GM18907 (cell line): ENCODE results near the gene CCDC190.
"Not testable (repeated sequence)": the region's sequence is repeated elsewhere in the genome, so short reads cannot be mapped to it uniquely, and the experiment has no call there.

Source experiments
- ATAC-seq: cut with Tn5 transposase; IDR thresholded peaks from one replicate; pipeline ENCODE4 v1.9.1; 2021; ENCODE audit warnings: mild to moderate bottlenecking, moderate library complexity; ENCODE audit not compliant: unreplicated experiment

CCDC190 gene, protein sequence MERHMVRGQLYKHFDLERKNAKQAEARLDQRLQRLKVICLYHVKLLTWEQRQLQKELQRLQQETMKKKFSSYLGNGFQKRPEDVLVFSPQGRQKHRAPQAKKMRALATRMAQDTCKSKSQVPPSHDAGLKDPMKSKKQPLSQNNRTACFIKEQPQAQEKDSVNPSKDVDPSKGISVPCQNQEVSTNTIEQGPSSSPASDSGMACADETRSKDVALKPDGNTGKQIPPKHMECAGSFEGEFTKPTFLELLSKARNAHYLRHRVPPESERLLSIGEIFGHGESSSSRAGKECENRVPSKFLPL

GRCh38 chr1:162861101-162861500 is at the start of gene CCDC190:
Gene CCDC190 (minus strand): TSS chr1:162861175. CDS start chr1:162859646, 1,529 bp downstream.
- no peak for ATAC-seq

DNA sequence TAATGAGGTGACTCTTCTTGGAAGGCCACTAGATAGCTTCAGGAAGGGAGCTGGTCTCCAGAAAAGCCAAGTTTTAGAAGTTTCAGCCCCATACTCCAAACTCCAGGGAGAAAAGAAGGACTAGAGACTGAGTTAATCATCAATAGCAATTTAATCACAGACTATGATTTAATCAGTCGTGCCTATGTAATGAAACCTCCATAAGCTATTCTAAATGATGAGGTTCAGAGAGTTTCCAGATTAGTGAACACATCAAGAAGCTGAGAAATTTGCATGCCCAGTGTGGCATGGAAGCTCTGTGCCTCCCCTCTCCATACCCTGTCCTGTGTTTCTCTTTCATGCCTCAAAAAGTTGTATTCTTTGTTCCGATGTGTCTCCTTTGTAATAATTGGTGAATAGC is 49.2 kb upstream of the CCDC190 start:
- no peak for ATAC-seq

DNA sequence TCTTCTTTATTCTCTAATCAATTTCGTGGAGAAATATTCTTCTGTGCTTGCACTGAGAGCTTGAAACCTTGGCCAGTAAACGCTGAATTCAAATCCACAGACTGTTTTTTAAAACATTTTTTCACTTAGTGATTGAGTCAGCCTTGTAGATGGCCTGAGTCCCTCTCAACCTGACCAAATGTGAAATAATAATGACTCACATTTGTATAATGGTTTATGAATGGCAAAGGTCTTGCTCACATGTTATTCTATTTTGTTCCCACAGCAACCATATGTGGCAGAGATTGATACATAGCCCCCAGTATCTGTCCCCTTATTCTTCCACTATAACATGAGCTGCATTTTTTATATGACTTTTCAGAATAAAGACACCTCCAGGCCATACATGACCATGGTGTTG is 47.8 kb upstream of the CCDC190 start:
- no peak for ATAC-seq

GRCh38 chr1:162908236-162908635 is 47.3 kb upstream of the CCDC190 start:
- ATAC-seq: no peak

- ATAC-seq: no peak
Measured at GRCh38 chr1:162906485-162906884, 45.5 kb upstream of the CCDC190 start.

- no peak for ATAC-seq
Measured at GRCh38 chr1:162905174-162906158, 44.5 kb upstream of the CCDC190 start.

DNA sequence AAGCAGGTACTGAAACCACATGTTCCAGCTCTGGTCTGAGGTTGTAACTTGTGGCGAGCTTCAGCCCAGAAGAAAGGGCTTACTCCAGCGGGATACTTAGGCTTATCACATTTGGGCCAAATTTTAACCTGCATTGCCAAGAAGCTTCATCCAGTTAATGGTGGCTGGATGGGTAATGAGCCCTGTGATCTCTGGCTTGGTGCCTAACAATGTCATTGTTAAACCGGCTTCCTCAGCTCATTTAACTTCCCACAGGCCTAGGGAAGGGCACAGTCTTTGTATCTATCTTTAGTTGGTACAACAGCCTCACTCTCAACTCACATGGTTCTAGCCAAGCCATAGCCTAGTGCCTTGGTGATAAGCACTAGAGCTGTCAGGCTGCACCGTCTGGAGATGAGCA is 43.6 kb upstream of the CCDC190 start:
- ATAC-seq: no peak

- ATAC-seq: no peak
Measured at GRCh38 chr1:162904023-162904422, 43.0 kb upstream of the CCDC190 start.

GRCh38 chr1:162903246-162903645 is 42.3 kb upstream of the CCDC190 start:
- no peak for ATAC-seq

DNA sequence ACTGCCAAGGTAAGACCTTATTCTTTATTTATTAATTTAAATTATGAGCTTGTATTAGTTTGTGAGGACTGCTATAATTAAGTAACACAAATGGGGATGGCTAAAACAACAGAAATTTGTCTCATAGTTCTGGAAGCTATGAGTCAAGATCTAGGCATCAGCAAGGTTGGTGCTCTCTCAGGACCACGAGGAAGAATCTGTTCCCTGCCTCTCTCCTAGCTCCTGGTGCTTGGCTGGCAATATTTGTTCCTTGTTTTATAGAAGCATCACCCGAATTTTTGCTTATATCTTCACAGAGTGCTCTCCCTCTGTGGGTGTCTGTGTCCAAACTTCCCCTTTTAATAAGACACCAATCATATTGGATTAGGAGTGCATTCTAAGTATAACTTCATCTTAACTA is 41.4 kb upstream of the CCDC190 start:
- ATAC-seq: no peak

DNA sequence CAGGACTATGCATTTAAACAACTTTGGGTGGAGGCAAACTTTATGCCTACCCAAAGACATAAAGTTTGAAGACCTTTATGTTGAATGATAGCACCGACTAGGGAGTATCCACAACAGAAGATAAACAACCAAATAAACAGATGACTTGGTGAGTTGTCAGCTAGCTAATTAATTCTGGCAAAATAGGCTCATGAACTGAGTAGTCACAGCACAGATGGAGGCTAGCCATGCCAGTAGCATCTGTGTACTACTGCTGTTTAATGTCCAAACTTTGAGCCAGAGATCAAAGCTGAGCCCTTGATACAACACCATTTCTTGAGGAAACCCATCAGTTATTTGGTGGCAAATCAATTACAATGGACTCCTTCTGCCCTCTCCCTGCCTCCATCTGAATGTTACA is 40.3 kb upstream of the CCDC190 start:
- ATAC-seq: no peak

DNA sequence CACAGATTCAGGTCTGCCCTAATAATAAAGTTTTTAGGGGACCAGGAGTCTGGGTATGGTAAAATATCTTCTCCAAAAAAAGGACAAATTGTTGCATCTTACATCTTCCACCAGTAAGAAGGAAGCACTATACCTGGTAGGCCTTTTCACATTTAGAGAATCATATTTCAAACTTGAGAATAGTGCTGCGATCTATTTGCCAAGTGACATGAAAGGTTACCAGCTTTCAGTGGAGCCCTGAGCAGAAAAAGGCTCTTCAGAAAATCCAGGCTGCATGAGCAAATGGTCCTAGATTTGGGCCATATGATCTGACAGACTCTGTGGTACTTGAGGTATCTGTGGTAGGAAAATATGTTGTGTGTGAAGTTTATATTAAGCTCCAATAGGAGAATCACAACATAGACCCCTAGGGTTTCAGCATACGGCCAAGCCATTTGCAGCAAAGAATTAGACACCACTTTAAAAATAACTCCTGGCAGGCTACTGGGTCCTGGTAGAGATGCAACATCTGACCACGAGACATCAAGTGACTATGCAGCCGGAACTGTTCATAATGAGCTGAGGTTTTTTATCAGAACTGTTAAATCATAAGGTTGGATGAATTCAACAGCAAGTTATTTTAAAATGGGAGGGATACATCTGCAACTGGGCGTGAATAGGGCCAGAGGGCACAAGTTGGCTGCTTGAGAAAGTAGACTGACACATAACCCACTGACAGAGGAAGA is 38.6 kb upstream of the CCDC190 start:
- ATAC-seq: no peak

DNA sequence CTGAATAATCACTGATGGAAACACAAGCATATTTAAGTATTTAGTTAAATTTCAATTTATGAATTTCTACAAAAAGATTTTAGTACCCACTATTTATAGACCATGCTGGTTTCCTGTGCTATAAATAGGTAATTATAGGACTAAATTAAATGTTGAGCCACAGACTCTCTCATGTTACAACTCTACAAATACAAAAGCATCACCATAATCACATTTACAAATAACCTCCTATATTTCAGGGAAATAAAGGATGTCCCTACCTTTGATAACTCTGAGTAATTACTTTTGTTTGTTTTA is 32.6 kb upstream of the CCDC190 start:
- ATAC-seq: no peak

GRCh38 chr1:162892906-162893611 is 32.1 kb upstream of the CCDC190 start:
- no peak for ATAC-seq

GRCh38 chr1:162889989-162890388 is 29.0 kb upstream of the CCDC190 start:
- no peak for ATAC-seq

- ATAC-seq: no peak
Measured at GRCh38 chr1:162886705-162887104, 25.7 kb upstream of the CCDC190 start.

DNA sequence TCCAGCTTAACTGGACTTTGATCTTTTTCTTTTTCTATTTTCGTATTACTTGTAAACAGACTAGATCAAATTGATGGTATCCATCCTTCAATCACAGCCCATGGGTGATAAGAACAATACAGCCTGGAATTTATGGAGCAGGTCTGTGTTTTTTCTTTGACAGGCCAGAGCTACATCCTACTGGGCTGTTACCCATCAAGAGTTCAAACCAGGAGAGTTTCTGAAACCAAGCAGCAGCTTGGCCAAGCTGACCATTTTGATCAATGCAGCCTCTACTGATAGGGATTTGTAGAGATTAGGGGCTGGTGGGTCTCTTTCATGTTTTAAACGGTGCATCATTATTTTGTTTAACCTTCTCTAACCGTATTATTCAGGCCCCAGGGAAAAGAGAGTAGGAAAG is 24.3 kb upstream of the CCDC190 start:
- ATAC-seq: no peak

DNA sequence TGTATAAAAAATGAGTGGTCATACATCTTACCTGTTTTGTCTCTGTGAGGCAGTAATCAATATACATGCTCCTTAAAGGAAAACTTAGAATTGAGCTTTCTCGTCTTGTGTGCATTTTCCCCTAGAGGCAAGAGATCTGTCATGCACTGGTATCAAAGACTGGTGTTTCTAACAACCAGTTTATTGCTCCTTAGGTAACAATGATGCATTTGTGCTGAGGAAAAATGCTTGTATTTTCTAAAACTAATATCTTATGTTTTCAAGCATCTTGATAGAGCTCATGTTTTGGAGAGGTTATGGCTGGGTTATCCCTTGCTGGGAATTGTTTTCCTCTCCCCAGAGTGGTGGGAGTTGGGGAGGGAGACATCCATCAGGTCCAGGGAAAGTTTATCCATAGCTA is 23.9 kb upstream of the CCDC190 start:
- no peak for ATAC-seq

- ATAC-seq: no peak
Measured at GRCh38 chr1:162882248-162882674, 21.3 kb upstream of the CCDC190 start.

- no peak for ATAC-seq
Measured at GRCh38 chr1:162881590-162881989, 20.6 kb upstream of the CCDC190 start.

GRCh38 chr1:162880617-162881016 is 19.6 kb upstream of the CCDC190 start:
- ATAC-seq: not testable (repeated sequence)
